Measurements from ENCODE around the gene TAMALIN.

The TAMALIN gene

GRCh38 chr12:51985154-51985835 lies 21.5 kb upstream of the TAMALIN start:
- no peak for DNase-seq

DNA sequence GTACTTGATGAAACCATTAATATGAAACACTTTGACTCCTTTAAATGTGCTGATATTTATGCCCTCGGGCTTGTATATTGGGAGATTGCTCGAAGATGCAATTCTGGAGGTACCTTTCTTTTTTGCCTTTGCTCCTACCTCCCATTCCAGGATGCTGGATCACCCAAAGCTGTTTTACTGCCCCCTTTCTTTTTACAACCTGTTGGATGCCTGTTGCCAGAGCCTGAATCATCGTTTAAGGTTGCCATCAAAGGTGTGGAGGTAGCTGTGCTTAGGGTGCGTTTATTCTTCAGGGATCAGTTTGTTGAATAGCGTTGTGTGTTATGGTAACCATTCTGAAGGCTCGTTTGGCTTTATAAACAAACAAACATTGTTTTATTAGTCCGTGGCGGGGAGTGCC lies 19.9 kb upstream of the TAMALIN start:
- DNase-seq, result no peak

- DNase-seq, result no peak
Measured at GRCh38 chr12:51992246-51992645, 14.5 kb upstream of the TAMALIN start.

DNA sequence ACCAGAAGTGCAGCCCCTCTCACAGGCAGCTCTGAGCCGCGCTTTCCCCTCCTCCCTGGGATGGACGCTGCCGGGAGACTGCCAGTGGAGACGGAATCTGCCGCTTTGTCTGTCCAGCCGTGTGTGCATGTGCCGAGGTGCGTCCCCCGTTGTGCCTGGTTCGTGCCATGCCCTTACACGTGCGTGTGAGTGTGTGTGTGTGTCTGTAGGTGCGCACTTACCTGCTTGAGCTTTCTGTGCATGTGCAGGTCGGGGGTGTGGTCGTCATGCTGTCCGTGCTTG lies 12.3 kb upstream of the TAMALIN start:
- no peak for DNase-seq

DNA sequence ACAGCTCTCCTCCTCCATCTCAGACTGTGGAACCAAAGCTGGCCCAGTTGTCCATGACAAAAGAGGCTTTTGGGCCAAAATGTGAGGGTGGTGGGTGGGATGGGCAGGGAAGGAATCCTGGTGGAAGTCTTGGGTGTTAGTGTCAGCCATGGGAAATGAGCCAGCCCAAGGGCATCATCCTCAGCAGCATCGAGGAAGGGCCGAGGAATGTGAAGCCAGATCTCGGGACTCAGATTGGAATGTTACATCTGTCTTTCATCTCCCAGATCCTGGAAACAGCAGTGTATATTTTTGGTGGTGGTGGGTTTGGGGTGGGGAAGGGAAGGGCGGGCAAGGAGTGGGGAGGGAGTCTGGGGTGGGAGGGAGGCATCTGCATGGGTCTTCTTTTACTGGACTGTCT lies 11.8 kb upstream of the TAMALIN start:
- no peak for DNase-seq

DNA sequence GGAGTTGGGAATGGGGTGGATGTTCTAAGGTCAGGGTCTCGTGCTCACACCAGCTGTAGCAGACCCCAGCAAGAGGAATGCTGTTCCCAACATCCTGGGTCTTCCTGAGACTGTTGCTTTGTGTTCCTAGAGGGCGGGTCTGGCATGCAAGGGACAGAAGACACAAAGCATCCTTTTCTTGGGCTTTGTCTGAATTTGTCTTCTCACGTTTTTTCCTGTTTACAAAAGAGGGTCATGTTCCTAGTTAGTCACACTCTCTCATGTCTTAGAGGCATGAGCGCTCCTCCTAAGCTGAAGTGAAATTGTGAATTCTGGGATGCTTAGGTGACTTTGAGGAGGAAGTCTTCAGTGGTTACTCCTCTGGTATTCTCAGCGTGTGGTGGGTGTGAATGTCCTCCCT lies 9.6 kb upstream of the TAMALIN start:
- DNase-seq, result no peak

DNA sequence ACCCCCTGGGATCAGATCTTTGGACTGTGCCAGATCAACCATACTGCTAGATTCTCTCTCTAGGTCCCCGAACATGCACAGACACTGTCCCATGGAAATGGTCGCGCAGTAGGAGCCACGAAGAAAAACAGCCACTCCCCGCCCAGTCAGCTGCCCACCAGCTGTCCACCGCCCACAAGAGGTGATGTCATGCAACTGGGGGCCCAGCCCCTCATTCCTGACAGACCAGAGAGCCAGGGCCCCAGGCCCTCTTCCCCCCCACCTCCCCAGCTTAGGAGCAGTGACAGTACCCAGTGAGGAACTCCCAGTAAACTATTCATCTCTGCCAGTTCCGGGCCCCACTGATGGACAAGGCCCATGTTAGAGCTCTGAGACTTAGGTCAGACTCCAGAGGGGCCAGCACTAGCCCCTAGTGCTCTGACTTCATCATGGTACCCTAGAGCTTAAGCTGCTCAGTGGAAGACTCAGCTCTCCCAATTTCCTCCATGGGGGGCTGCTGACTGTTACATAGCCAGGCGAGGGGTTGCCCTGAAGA lies 3.7 kb upstream of the TAMALIN start:
- DNase-seq, result no peak

DNA sequence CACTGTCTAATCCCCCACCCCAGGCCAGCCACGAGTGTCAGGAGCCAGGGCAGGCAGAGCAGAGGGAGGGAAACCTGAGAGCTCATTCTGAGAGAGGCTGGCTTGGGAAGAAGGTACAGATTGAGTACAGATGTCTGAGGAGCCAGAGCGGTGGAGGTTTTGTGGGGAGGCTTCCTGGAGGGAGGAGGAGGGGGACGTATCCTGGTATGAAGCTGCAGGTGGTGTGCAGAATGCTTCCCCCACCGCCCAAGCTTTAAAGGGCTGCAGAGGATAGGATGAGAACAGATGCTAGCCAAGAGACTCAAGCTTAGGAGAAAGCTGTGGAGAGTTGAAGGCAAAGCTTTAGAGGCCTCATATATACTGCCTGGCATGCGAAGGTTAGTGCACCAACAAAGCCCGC lies 3.2 kb upstream of the TAMALIN start:
- DNase-seq, result no peak

GRCh38 chr12:52004042-52004648 lies 2.6 kb upstream of the TAMALIN start:
- DNase-seq, result no peak

DNA sequence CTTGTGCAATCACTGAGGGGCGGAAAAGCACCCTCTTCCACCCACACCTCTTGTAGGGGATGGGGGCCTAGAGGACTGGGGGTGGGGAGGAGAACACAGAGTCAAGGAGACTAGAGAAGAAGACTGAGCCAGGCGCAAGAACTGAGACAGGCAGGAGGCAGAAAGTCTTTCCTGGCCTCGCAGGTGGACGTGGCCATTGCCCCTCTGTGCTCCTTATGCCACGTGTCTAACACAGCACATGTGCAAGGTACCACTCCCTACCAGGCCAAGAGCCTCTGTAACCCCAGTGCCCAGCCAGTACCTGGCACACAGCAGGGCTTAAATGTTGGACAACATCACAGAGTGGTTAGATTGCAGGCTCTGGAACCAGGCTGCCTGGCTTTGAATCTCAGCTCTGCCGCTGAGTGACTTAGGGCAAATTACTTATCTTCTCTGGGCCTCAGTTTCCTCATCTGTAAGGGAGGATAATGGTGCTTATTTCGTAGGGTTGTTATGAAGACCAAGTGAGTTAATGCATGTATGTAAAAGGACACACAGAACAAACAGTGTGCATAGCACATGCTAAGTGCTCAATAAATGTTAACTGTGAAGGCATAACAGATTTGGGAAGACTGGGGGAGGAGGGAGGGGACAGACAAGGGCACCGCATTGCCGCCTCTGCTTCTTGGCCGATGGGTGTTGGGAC lies 1.4 kb upstream of the TAMALIN start:
- no peak for DNase-seq

DNA sequence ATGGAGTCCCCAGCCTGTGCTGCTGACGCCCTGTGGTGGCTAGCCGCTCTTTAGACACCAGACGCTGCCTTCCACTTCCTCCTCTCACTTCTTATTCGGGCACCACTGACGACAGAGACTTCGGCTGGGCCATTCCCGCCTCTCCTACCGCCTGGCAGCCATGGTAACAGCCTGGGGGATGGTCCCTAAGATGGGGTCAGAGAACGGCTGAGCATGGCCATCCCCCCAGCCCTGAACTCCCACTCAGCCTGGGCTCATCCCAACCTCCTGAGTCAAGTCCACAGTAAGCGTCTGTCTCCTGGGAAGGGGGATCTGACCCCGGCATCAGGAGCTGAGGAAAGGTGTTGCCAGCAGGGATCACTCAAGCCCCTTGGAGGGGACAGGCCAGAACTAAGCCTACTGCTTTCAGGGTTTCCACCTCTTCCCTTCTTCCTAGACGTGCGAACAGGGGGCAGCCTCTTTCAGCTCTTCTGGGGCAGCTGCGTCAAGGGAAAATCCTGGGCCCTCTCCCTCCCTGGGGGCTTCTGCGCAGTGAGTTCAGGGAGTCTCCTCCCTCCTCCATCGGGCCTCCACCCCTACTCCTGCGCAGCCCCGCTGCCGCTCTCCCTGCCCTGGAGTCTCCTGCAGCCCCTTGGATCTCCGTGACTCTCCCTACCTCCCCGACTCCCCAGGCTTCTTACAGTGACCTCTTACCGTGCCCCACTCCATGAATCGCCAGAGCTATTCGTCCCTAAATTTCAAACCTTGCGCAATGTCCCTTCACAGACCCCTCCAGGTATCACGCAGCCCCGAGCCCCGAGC lies 643 bp upstream of the TAMALIN start:
- DNase-seq, result no peak

DNA sequence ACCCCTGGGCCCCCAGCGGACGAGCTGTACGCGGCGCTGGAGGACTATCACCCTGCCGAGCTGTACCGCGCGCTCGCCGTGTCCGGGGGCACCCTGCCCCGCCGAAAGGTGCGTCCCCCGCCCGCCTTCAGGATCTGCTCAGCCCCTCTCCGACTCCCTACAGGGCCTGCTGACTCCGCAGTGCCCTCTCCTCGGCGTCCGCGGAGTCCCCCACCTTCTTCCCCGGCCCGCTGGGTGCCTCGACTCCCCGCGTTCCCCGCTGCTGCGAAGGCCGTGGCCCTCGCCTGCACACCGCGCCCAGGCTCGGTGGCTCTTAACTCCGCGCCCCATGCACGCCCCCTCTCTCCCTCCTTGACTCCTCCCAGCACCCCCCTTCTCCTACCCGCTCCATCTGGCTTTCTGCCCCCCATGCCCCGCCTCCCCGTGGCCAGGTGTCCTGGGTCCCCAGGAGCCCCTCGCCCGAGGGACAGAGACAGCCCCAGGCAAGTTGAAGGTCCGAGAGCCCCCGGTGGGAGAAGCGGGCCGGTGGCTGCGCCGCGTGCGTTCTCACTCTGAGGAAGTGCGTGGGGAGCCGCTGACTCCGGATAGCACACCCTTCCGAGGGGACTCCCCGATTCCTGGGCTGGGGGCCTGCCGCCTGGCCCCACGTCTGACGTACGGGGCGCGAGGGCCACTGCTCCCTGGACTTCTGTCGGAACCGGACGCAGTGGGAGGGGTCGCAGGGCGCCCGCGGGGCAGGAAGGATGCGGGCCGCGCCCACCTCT lies 594 bp downstream of the TAMALIN start:
- DNase-seq, result no peak

DNA sequence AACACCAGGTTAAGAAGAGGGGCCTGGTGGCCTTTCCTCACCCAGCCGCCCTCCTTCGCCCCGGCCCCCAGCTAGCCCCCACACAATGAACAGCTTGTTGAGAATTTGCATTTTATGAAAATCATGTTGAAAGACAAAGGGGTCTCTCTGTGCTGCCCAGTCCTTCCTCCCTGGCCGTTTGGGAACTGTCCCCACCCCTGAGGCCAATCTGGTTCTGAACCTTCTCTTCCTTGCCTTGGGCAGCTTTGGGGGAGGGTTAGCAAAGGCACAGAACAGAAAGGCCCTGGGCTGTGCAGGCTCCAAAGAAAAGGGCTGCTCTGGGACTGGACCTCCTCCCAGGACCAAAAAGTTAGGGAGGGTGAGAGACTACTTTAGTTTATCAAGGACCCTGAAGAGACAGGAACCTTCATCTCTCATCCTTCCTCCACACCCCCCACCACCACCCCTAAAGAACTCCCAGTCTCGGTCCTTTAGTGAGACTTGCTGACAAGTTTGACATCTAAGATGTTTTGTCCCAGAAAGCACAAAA lies 1.3 kb downstream of the TAMALIN start:
- DNase-seq, result no peak

DNA sequence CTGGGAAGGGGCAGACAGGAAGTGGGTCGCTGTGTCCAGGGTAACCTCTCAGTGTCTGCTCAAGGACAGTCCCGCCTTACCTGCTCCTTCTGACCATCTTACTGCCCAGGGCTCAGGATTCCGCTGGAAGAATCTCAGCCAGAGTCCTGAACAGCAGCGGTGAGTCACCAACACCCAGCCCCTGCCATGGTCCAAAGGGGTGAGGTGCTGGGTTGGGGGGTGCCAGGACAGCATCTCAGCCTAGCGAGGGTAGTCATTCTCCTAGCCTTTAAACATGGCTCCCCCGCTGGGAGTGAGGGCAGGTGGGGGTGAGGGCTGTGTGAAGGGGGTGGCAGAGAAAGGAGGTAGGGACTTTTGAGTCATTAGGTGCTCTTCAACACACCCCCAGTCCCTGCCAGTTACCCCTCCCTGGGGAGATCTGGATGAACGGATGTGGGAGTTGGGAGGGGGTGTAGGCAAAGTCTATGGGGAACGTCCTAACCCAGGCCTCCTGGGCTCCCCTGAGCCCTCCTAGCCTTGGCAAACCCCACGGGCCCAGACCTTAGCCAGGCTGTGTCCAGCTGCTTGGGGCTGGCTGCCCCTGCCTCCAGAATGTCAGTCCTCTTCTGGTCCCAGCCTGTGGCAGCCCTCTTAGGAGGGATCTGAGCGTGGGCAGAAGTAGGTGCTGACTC lies 2.5 kb downstream of the TAMALIN start:
- DNase-seq, result no peak

DNA sequence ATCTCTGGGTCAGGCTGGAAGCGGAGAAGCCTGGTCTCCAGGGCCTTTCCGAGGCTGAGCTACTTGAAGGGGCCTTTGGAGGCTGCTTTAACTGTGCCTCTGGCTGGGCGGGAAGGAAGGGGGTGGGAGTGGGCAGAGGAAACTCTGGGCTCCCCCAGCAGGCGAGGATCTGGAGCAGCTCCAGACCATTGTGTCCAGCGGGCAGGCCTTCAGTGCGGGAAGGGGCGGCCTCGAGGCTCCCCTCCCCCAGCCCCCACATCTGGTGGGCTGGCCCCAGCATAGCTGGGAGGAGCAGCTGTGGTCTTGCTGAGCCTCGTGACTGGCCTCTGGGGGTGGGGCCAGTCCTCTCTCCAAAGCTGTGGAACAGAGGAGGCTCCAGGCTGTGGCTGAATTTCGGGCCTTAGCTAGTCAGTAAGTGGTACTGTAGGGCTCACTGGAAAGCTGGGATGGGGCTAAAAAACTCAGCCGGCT lies 3.4 kb downstream of the TAMALIN start:
- DNase-seq, result no peak

DNA sequence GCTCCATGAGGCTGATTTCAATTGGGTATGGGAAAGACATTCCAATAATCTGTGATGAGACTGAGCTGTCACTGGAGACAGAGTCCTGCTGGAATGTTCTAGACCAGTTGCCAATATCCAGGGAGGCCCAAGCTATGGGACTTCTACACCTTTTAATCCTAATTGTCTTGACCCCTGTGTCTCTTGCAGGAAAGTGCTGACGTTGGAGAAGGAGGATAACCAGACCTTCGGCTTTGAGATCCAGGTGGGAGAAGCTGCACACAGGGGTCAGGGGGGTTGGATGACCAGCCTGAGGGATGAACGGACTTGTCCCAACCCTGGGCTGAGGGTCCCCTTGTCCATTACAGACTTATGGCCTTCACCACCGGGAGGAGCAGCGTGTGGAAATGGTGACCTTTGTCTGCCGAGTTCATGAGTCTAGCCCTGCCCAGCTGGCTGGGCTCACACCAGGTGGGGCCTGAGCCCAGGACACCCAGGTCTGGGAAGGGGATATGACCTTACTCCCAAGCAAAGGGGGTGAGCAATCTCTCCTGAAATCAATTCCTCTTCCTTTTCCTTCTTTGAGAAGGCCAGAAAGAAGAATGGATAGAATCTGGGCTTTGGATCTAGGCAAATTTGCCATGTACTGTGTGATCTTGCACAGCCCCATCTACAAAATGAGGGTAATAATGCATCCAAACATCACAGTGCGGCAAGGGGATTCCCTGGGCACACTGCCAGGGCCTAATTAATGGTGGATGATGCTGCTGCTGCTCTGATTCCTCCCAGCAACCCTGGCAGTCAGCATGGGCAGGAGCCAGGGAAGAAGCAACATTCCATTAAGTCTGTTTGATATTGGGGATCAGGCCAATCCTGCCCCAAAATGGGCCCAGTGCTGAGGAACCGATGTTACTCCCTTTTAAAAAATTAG lies 4.2 kb downstream of the TAMALIN start:
- no peak for DNase-seq

DNA sequence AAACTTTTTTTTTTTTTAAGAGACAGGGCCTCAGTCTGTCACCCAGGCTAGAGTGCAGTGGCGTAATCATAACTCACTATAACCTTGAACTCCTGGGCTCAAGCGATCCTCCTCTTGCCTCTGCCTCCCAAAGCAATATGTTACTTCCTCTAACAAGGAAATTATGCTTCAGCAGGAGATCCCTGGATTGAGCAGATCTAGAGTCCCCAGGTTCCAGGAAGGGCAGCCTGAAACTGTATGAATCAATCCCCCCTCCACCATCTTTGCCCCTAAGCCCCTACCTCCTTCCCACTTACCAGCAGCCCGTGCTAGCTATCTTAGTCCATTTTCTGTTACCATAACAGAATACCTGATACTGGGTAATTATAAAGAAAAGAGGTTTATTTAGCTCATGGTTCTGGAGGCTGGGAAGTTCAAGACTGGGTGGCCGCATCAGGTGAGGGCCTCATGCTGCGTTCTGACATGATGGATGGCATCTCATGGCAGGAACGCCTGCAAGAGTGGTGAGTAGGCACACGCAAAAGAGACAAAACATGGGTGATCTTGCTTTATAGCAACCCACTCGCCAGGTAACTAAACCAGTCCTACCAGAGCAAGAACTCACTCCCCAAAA lies 5.0 kb downstream of the TAMALIN start:
- no peak for DNase-seq

GRCh38 chr12:52013626-52014310 lies 7.0 kb downstream of the TAMALIN start:
- no peak for DNase-seq
